Activated T-helper 9 cell treated with anti-CD3 and anti-CD28 coated beads, Interleukin-2, amount 50 U/mL, for 16 hours (primary cell): ENCODE results near the gene PRKAG3.
"Not testable (repeated sequence)": the region's sequence is repeated elsewhere in the genome, so short reads cannot be mapped to it uniquely, and the experiment has no call there.

Source experiments
- DNase-seq: peaks from one replicate; pipeline ENCODE4 v3.0.0-alpha.2; 2020; ENCODE audit warnings: low read depth

The PRKAG3 gene

GRCh38 chr2:218861645-218862318 lies 30.2 kb upstream of the PRKAG3 start:
- no peak for DNase-seq

GRCh38 chr2:218860950-218861381 lies 29.4 kb upstream of the PRKAG3 start:
- no peak for DNase-seq

- no peak for DNase-seq
Observed at GRCh38 chr2:218859988-218860831, 28.6 kb upstream of the PRKAG3 start.

GRCh38 chr2:218859556-218859987 lies 28.0 kb upstream of the PRKAG3 start, which contains the start of gene WNT6:
WNT6 (plus strand) TSS chr2:218859805; CDS start chr2:218860038, 233 bp downstream.
- DNase-seq = no peak

- DNase-seq = no peak
Observed at GRCh38 chr2:218858671-218859555, 27.3 kb upstream of the PRKAG3 start.

- no peak for DNase-seq
Observed at GRCh38 chr2:218858138-218858445, 26.5 kb upstream of the PRKAG3 start.

GRCh38 chr2:218857371-218858137 lies 26.0 kb upstream of the PRKAG3 start:
- no peak for DNase-seq

GRCh38 chr2:218856896-218857243 lies 25.3 kb upstream of the PRKAG3 start:
- DNase-seq = no peak

GRCh38 chr2:218856167-218856895 lies 24.7 kb upstream of the PRKAG3 start:
- no peak for DNase-seq

- DNase-seq = no peak
Observed at GRCh38 chr2:218855305-218856166, 23.9 kb upstream of the PRKAG3 start.

GRCh38 chr2:218854860-218855259 lies 23.3 kb upstream of the PRKAG3 start:
- DNase-seq = no peak

GRCh38 chr2:218853766-218854165 lies 22.2 kb upstream of the PRKAG3 start:
- DNase-seq = no peak

- peak; percentile 40 for DNase-seq
Observed at GRCh38 chr2:218852911-218853667, 21.5 kb upstream of the PRKAG3 start.

GRCh38 chr2:218851286-218851685 lies 19.7 kb upstream of the PRKAG3 start:
- no peak for DNase-seq

- no peak for DNase-seq
Observed at GRCh38 chr2:218850796-218851195, 19.2 kb upstream of the PRKAG3 start.

GRCh38 chr2:218849721-218850120 lies 18.1 kb upstream of the PRKAG3 start:
- no peak for DNase-seq

- not testable (repeated sequence) for DNase-seq
Observed at GRCh38 chr2:218846963-218847362, 15.4 kb upstream of the PRKAG3 start.

- not testable (repeated sequence) for DNase-seq
Observed at GRCh38 chr2:218844334-218844733, 12.7 kb upstream of the PRKAG3 start.

- DNase-seq = no peak
Observed at GRCh38 chr2:218839888-218840287, 8.3 kb upstream of the PRKAG3 start.
